ENCODE measurements around the gene NGF.

Gene NGF

DNA sequence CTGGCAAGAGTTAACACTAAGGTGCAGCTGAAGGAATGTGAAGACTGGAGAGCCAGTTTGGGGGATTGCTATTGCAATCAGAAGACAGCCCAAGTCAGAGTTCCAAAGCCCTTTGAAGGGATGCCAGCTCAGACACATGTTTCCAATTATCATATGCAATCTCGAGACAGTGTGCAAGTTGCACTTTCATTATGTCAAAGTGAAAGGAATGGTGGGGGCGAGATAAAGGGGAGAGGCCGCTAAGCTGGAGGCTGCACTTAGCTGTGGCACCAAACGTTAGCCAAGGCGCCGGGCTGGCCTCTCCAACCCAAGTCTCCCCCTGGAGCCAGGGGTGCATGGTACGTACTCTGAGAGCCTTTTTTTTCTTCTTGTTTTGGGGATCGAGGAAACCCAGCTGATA lies 58.0 kb downstream of the NGF start:
- DNase-seq (ENCODE audit: low read depth) = no peak

DNA sequence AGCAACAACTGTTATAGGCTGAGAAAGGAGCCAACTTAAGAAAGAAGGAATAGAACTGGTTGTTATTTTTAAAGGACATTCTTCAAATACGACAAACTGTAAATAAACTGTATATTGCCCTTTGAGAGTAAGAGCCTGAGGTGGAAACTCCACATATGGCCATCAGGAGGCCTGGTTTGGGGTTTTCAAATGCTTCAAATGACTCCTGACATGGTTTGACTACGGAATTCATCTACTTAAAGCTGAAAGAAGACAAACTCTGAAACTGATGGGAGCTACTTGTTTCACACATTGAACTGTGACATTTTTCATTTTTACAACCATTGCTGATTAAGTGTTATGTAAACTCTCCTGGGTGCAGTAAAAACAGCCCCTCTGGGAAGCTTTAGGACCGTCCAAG lies 59.8 kb downstream of the NGF start:
- DNase-seq (ENCODE audit: low read depth) = no peak

DNA sequence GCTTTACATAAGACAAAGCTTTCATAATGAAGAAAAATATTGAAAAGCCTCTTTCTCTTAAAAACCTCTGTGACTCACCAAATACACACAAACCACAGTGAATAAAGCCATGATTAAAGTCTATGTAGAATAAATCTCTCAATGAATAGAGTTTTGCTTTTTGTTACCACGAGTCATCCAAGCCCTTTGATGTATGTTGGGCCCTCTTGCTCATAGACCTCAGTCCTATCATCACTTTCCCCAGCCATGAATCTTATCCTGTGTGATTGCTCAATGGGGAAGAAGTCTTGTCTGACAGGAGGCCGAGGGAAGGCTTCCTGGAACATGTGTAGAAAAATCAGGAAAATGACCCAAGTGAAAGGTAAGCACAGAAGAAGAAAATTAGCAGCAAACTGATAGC lies 60.8 kb downstream of the NGF start:
- no peak for DNase-seq (ENCODE audit: low read depth)

DNA sequence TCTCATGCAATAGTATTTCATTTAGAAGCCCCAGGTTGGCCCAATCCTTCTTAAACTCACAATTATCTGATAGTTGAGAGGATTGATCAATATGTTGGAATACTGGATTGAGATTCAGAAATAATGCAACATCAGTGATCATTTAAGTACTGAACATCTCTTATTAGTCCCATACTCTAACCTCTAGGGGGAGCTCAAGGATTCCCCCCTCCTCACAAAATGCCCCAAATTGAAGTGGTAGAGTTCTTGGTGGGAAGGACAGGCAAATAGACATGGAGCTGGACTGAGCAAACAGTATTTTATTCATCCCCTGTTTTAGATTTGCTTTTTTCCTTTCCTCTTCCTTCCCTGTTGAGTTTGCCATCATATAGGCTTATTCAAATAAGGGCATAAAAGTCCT lies 62.8 kb downstream of the NGF start:
- no peak for DNase-seq (ENCODE audit: low read depth)

DNA sequence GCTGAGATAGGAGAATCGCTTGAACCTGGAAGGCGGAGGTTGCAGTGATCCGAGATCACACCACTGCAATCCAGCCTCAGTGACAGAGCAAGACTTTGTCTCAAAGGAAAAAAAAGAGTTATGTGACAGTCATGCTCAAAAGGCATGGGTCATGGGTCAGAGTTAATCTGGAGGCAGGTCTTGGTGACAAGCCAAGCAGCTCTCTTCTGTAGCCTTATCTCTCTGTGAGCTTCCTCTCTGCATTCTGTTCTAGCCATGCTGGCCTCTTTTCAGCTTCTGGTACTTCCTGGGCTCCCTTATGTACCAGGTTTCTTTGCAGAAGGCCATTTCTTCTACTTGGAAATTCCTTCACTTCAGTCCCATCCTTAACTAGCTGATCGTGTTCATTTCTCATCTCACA lies 63.6 kb downstream of the NGF start:
- DNase-seq (ENCODE audit: low read depth) = no peak

DNA sequence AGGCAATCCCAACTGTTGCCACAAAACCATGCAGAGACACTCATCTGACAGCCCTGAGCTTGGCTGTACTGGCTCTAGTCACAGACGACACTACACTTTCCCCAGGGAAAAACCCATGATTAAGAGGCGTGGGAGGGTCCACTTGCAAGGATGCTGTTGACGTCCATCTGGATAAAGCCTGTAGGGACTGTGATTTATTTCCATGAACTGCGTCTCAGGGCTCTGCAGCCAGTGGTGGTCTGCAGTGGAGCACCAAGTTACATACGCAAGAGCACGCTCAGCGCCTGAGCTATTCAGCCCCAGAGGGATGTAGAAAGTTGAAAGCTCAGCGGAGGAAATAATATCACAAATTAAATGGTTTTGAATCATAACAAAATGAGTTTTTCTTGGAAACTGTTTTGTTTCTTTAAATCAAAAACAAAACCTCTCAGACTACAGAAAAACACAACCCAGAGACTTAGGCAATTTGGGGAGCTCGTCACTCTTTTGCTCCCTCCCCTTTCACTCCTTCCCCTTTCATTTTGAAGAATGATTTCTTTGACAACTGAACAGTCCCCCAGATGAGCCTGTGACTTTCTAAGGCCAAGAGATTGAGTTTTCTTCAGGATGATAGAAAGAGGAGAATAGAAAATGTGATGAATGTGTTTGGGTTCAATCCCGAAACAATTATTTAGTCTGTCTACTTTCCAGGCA lies 71.2 kb downstream of the NGF start:
- no peak for DNase-seq (ENCODE audit: low read depth)

DNA sequence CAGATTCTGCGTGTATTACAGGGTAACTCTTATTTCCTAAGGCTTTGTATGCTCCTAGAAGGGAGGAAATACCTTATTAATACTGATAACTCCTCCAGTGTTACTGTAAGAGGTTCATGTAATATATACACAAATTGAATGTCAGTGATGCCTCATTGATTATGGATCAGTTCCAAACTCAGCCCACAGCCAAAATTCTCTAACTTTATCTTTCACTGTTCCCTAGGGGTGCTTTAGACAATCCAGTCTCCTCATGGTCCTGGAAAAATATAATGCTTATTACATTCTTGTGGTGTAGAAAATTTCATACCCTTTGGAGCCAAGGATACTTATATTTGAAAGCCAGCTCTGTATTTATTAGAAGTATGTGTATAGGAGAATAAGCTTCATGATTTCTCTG lies 73.0 kb downstream of the NGF start:
- DNase-seq (ENCODE audit: low read depth) = no peak

DNA sequence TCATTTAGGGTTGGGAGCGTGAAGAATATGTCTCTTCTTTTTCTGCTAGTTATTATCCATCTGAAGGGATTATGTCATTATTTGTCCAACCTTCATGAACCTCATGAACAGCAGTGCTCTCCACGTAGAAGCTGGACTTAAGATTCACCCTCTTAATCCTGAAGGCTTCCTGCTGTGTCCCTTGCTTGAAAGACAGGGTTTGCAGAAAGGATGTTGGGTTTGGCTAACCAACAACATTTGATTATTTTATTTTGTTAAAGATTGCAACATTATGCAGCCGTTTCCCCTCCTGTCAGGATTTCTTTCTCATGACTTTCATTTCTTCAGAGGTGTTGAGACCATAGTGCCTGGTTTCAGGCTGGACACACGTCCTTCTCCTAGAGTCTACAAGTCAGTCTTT lies 75.2 kb downstream of the NGF start:
- DNase-seq (ENCODE audit: low read depth) = no peak

DNA sequence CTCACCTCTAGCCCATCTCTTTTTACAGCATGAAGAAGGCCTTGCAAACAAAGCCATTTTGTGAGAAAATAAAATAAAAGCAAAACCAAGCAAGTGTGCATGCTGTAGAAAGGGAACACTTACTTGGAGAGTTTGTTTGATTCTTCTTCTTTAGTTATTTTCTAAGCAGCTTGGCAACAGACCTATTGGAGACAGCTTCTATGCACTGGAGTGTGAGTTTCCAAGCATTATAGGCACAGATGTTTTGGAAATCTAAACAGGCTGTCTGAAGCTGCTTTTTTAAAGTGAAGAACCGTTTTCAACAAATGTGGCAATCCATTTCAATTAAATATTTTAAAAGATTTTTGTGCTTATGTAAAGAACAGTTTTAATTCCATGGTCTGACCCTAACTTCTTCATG lies 76.6 kb downstream of the NGF start:
- no peak for DNase-seq (ENCODE audit: low read depth)

DNA sequence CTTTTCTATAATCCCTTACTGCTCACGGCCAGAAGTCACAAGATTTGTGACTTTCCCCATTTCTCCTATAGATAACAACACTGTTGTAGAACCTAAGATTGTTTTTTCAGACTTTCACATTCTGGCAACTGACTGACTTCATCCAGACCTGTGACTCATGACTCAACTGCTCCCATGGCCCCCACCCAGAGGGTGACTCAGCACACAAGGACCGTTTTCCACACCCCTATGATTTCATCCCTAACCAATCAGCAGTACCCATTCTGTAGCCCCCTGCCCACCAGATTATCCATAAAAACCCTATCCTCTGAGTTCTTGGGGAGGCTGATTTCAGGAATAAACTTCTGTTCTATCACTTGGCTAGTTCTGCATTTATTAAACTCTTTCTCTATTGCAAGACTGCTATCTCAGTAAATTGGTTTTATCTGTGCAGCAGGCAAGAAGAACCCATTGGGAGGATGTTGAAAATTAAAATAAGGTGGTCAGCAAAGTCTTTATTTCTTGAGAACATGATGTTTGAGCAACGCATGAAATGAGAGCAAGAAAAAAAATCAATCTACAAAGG lies 79.7 kb downstream of the NGF start:
- DNase-seq (ENCODE audit: low read depth) = no peak

DNA sequence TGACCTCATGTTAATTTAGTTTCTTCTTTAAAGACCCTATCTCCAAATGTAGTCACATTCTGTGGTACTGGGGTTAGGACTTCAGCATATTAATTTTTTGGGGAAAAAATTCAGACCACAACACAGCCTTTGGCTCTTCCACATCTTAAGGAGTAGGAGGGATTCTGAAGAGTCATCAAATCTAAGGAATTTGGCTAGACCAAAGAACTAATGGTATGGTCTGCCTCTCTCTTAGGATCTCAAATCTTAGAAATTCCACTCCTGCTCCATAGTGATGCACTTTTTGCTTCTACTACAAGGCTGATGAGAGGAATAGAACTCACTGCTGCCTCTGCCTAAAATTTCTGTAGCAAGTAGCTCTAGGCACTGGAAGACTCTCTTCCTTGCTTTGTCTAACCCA lies 80.5 kb downstream of the NGF start:
- DNase-seq (ENCODE audit: low read depth) = no peak

DNA sequence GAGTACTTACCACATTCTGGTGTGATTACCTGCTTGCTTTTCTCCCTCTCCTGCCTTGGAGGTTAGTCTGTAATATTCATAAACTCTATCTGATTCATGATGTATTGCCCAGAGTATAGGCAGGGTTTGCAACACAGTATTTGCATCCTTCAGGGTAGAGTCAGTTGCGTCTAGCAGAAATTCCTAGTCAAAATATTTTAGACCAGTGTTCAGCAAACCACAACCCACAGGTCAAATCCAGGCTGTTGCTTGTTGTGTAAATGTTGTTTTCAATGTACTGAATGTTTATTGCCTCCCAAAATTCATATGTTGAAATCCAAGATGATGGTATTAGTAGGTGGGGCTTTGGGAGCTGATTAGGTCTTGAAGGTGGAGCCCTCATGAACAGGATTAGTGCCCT lies 82.9 kb downstream of the NGF start:
- DNase-seq (ENCODE audit: low read depth) = no peak

DNA sequence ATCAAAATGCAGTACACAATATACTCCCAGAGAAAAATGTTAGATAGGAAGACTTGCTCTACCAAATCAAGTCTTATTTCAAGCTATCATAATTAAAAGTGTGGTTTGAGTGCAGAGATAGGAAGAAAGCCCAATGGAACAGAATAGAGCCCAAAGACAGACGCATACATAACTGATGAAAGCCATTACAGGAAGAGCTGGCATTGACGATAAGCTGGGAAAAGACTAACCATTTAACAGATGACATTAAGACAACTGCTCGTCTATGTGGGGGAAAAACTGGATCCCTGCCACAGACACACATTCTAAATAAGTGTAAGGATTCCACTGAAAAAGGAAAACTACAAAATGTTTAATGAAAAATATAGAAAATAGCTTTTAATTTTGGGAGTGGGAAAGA lies 85.5 kb downstream of the NGF start:
- no peak for DNase-seq (ENCODE audit: low read depth)

DNA sequence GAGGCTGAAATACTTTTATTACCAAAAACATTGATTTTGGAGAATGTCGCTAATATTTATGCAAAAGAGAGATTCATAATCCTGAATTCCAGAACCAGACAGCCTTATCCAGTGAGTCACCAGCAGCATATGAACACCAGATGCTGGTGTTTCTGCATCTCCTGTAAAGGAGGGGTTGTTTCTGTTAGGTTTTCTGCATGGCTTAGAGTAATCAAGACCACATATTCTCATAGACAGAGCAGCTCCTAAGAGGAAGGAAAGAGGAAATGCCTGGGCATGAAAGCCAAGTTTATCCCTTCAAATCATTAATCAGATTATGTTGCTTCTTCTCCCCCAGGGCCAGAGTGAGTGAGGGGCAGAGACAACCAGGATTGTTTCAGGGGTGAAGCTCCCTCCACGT lies 86.2 kb downstream of the NGF start:
- no peak for DNase-seq (ENCODE audit: low read depth)

DNA sequence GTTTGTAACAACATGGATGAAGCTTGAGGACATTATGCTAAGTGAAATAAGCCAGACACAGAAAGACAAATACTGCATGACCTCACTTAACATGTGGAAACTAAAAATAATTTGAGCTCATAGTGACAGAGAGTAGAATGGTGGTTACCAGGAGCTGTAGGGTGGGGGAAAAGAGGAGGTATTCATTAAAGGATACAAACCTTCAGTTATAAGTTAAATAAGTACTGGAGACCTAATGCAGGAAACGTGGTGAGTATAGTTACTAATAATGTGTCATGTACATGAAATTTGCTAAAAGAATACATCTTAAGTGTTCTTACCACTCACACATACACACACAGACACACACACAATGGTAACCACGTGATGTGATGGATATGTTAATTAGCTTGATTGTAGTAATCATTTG lies 86.7 kb downstream of the NGF start:
- DNase-seq (ENCODE audit: low read depth) = no peak

DNA sequence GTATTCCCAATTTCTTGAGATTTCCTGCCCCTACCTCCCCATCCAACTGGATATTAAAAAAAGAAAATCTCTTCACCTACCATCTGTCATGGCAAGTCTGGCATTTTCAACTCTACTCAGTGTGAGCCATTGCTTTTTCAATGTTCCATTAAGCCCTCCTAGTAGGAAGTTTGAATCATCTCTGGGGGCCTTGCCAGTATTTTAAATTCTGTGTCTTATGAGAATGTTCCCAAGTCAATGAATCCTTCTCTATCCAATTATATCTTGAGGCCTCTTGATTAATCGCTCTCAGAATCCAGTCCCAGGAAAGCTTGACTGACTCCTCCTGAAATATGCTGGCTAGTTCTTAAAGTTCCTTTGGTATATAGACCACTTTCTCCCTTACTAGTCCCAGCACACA lies 91.5 kb downstream of the NGF start:
- DNase-seq (ENCODE audit: low read depth) = no peak

DNA sequence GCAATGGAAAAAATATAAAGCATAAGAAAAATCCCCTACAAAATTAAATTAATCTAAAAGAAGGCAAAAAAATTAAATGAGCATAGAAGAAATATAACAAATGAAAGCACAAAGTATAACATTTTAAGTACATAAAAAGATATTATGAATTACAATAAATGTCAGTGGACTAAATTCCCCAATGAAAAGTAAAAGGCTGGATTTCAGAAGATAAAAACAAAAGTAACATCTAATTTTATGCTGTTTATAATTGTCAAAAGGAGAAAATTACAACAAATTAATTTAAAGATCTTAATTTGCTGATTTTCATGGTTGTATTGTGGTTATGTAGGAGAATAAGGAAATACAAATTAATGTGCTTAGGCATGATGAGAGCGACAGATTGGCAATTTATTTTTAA lies 92.8 kb downstream of the NGF start:
- DNase-seq (ENCODE audit: low read depth) = no peak

DNA sequence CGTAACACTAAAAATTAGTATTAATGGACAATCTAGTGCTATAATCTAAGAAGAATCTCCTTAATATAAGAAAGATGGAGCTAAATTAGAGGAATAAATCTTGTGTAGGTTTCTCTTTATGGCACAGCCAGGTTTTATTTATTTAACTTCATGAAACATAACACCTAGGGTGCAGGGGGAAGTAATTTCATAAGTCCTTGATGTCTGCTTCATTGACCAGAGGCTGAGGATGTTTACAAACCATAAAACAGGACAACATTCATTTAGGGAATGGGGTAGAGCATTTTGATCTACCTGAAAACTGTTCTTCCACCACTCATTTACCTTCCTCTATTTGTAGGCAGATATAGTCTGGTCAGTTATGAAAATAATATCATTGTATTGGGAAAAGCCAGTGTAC lies 95.5 kb downstream of the NGF start:
- DNase-seq (ENCODE audit: low read depth) = no peak

DNA sequence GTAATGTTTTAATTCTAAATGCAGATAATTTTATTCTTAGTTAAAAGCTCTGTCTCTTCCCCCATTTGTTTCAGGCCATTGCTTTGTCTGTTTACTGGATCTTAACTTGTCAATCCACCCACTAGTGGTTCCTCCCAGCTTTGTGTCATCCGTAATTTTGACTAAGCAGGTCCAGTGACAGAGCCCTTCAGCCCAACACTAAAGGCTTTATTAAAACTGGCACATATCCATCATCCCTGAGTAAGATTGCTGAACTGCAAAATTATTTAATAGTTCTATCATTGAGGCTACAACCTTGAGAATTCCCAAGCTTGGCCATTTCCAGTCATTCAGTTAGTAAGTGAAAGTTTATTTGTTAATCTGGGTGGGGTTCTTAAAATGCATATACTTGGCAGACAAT lies 96.7 kb downstream of the NGF start:
- DNase-seq (ENCODE audit: low read depth) = no peak

DNA sequence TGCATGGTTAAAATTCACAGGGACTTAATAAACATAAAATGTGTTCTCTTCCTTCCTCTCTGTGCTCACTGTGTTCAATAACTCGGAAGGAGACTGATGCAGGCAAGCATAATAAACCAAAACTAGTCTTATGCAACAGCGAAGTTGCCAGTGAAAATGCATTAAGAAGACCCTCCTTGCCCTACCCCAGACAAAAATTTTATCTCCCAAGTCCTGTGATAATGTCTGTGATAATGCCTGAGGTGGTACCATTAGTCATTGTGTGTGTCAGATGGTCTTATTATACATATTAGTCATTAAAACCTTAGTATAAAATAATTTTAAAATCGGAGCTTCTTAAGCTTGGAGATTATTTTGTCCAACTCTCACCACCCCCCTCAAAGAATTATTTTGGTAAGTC lies 97.8 kb downstream of the NGF start:
- DNase-seq (ENCODE audit: low read depth) = no peak

DNA sequence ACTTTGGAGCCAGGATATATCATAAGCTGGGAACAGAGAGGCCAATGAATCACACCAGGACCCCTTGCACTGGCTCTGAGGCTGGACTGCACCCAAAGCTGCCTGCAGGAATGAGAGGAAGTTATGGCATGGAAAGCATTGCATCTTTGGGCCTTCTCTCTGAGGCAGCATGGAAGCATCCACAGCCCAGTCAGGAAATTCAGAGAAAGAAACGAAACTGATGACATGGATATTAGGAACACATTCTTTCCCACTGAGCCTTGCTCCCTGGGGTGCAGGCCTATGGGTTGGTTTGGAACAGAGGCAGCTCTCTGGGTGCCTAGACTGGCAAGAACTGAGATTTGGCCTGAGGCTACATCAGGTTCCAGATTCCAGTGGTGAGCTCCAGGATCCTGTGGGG lies 98.6 kb downstream of the NGF start:
- no peak for DNase-seq (ENCODE audit: low read depth)

DNA sequence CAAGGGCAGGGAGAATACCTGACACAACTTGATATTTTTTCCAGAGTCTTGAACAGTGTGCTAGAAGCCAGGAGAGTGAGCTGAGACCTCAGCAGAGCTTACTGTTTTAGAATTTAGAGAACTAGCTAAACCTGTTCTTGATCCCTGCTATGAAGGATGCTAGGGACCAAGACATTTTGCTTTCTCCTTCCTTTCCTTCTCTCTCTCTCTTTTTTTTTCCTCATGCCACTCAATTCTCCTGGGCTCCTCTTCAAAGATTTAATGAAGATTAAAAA lies 99.0 kb downstream of the NGF start:
- no peak for DNase-seq (ENCODE audit: low read depth)

DNA sequence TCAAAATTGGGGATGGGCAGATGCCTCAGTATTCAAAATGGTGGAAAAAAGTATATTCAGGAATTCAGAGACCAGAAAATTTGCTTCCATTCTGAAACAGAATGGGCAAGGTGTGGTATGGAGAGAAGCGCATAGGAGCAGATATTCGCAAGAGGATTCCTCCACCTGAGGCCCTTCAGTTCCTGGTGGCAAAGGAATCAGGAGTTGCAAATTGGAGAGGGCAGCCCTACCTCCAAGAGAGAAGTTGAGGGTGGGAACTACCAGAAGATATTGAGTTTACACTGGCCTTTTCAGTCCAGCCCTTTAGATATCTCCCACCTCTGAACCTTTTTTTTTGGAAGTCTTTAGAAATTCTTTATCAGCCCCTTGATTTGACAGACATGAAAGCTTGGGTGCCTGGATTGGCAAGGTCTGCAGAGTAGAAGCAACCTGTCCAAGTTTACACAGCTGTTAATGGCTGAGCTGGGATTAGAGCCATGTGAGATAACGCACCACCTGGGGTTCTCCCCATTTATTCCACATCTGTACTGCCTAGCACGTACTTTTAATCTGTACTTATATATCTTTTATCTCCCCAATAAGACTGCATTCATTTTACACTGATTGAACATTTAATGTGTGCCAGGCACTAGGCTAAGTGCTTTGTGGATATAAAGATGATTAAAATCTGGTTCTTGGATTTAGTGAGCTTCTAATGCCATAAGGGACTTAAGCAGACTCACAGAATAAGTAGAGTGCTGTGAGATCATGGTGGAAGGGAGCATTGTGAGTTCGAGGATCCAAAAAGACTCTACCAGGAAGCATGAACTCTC lies 99.5 kb downstream of the NGF start:
- DNase-seq (ENCODE audit: low read depth) = no peak

DNA sequence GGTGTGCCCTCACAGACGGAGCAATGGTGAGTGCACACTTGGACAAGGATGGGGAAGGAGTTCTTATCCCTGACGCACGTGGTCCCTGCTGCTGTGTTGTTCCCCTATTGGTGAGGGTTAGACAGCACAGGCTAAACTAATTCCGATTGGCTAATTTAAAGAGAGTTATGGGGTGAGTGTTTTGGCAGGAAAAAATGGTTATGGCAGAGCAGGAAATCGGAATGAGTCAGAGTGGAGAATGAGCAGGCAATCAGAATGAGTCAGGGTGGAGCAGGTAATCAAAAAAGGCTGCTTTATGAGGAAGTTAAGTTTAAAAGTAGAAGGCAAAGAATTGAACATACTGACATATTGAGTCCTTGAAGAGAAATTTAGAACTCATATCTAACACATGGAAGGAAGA lies 100.5 kb downstream of the NGF start:
- no peak for DNase-seq (ENCODE audit: low read depth)
